AG09309 (cell line): Measurements from ENCODE around the gene LDLRAD3.

Source experiments
- DNase-seq: peaks from one replicate; pipeline ENCODE4 v3.0.0-alpha.2; 2010; ENCODE audit warnings: low read depth
- H3K4me3 ChIP-seq: 2 replicates; pipeline ENCODE4 v1.5.1; 2011; ENCODE audit warnings: mild to moderate bottlenecking, low read depth, low read length, moderate library complexity; ENCODE audit not compliant: control insufficient read depth
- CTCF ChIP-seq: IDR thresholded peaks from 2 replicates; pipeline ENCODE4 v1.5.1; 2011; ENCODE audit warnings: mild to moderate bottlenecking, low read depth, low read length, inconsistent platforms; ENCODE audit not compliant: insufficient read depth, control insufficient read depth; ENCODE audit errors: missing control alignments

Gene LDLRAD3

GRCh38 chr11:36153551-36153950 is 209.7 kb downstream of the LDLRAD3 start:
- H3K4me3 ChIP-seq: no peak overlapping the region
- DNase-seq: no peak
- TF ChIP-seq CTCF: no peak

DNA sequence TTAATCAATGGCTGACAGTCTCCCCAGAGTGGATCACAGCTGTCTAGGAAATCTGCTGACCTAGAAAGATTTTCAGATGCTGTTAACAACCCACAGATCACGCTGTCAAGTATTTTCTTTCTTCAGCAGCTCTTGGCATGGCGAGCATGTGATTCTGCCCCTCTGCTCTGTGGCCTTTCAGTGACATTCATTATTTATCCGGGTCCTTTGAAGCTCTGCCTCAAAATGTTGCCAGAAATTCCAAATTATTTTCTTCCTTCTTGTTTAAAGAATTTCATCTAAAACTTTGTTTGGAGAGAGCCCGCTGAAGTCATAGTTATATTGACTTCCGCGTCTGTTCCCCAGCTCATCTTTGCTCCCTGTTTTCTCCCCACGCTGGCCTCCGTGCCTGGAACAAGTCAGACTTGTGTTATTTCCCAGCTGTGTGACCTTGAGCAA is 211.3 kb downstream of the LDLRAD3 start:
- no peak overlapping the region for H3K4me3 ChIP-seq
- no peak for TF ChIP-seq CTCF
- no peak for DNase-seq

- no peak overlapping the region for H3K4me3 ChIP-seq
- TF ChIP-seq CTCF: no peak
- no peak for DNase-seq
Measured at GRCh38 chr11:36155770-36156160, 211.9 kb downstream of the LDLRAD3 start.

DNA sequence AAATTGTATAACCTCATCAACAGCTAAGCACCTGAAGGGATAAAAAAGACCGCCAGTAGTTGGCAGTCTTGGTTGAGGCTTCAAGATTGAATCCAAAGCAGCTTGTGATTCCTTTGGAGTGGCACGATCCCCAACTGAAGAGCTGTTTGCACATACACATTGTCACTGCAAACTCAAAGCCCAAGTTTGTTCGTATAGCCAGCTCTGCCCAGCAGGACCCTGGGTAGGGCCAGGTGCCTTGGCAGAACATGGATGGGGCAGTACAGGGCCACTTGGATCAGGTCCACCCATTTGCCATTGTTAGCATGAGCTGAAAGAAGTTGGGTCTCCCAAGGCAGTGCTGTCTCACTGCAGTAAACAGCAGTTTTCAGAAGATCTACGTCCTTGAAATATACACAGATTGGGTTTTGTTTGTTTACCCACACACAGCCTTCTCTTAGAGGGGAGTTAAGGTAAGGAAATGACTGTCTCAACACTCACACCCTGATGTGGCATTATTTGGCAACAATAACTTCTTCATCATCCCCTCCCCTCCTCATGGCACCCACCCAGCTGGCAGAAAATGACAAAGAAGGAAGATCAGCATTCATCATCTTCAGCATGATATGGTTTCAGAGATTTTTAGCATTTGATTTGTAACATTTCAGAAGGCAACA is 212.4 kb downstream of the LDLRAD3 start:
- H3K4me3 ChIP-seq: no peak overlapping the region
- no peak for DNase-seq
- TF ChIP-seq CTCF: no peak

DNA sequence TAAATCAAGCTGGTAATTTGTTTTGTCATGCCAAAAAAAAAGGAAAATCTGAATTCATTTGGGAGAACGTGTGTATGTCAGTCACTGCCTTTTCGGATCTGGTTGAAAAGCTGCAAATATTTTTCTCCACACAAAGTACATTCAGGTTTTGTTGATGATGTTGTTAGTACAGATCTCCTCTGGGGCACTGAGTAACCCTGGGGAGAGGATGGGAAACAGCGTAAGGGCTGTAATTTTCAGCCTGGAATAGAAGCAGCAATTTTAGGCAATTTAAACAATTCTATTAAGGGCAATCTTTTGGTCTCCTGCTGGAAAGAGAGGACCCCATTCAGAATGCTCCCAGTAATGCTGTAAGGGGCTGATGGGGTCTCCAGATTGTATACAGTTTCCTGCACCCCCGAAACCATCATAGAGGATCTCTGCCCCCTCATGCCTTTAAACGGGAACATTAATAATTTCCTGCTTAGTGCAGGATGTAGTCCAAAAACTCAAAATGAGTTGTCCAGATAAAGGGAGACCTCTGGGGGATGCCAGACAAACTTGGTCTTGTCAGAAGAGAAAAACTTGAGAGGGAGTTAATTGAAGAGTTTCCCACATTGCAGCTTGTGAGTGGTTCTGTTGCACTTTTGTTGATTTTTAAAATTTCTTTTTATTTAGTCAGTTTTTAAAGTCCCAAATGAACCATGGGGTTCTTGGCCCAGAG is 213.1 kb downstream of the LDLRAD3 start:
- H3K4me3 ChIP-seq: no peak overlapping the region
- no peak for TF ChIP-seq CTCF
- no peak for DNase-seq

DNA sequence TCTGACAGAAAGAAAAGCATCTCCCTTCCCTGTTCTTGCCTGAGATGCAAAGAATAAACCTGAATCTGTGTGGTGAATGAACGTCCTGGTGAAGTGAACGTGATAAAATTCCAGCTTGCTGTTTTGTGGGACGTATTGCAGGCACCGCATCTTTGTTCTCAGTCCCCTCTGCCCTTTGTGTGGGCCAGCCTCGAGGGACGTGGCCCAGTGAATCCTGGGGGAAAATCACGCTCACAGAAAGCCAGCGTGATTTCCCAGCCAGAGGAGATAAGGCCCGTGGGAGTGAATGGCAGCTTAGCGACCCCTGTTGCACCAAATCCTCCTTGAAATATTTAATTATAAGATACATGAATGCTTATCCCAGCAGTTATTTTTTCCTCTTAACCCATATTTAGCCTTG is 216.2 kb downstream of the LDLRAD3 start:
- DNase-seq: no peak
- TF ChIP-seq CTCF: no peak
- H3K4me3 ChIP-seq: no peak overlapping the region
